Embryonic facial prominence (tissue), 1 donor: ENCODE data around the gene OR2C3.
A peak's percentile ranks its signal among the peaks of the same experiment; 100 is the strongest.
"Not testable (repeated sequence)": the region's sequence is repeated elsewhere in the genome, so short reads cannot be mapped to it uniquely, and the experiment has no call there.

Source experiments
- DNase-seq: peaks from one replicate; pipeline ENCODE4 v3.0.0-alpha.2; 2016; ENCODE audit errors: extremely low spot score

The OR2C3 gene

DNA sequence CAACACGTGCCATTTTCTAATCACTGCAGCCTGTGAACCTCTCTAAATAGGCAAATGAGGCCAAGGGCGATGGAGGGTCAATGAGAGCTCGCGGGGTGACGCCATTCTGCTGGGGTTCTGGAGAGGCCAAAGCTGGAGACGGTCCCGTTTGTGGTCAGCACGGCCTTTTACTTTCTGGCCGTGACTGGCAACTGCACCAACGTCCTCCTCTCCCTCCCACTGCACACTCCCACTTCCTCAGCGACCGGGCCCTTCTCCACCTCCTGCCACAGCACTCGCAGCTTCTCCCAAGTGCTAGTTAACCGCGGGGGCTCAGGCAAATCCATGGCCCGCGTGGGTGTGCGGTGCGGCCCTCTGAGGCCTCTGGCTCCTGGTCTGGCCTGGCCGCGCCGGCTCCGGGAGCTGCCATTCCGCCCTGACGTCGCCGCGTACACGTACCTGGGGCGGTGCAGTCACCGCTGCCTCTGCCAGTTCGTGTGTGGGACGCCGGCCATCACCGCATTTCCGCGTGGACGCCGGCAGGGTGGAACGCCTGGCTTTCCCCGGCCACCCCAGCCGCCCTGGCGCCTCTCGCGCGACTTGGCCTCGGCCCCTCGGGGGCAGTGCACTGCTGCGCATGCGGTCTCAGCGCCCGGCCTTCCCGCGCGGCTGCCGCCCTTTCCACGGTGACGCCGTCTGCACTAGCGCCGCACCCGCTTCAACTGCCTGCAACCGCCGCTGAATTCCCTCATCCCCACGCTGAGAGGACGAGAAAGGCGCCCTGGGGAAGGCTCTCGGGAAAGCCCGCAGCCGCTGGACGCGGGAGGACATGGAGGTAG, 18.2 kb downstream of the OR2C3 start:
- DNase-seq, result no peak

DNA sequence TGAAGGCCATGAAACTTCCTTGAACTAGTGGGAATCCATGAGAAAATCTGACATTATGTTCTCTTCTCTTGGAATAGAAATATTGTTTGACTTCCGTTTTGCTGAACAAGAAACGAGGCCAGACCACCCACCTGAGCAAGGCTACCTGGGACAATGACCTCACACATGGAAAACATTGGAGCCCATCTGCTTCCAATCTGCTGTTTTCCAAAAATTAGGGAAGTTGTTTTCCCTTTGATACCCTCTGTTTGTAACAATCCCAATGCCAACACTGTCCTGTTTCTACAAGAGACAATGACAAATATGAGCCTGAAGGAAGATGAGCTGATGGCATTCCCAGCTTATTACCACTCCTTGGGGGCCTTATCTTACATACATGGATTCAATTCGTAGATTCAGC, 29.4 kb downstream of the OR2C3 start:
- no peak for DNase-seq

DNA sequence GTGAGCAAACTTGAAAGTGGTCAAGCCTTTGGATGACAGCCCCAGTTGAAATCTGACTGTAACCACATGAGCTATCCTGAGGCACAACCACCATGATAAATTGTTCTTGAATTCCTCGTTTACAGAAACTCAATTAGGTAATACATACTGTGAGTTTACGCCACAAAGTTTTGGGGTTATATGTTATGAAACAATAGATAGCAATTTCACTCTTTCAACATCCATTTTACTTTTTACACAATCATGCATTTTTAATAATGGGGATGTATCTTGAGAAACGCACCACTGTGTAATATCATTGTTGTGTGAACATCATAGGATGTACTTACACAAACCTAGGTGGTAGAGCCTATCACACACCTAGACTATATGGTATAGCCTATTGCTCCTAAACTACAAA, 35.4 kb downstream of the OR2C3 start:
- no peak for DNase-seq

DNA sequence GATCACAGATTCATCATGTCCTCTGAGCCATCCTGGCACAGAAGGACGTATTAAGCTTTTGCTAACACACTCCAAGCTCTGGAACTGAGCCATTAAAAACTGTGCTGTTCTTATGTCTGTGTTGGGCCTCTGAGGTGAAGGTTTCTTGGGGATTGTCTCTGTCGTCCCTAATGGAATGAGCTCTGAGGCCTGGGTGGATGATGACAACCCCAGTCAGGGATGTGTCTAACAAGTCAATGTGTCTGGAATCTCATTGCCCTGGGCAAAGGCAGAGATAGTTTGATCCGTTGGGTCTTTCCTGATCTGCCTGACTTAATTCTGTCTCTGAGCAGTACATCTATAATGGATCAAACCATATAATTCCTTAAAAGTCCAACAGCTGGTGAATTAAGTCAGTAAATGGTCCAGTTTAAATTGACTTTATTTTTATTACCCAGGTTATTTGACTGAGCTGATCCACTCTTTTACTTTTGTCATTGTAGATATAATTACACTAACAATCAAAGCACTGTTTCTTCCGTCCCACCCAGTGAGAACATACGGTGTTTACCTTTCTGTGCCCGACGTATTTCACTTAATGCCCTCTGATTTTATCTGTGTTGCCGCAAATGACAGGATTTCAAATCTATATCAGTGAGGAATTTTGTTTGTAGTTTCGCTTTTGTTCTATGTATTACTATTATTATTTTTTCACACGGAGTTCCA, 39.5 kb downstream of the OR2C3 start:
- DNase-seq, result no peak

DNA sequence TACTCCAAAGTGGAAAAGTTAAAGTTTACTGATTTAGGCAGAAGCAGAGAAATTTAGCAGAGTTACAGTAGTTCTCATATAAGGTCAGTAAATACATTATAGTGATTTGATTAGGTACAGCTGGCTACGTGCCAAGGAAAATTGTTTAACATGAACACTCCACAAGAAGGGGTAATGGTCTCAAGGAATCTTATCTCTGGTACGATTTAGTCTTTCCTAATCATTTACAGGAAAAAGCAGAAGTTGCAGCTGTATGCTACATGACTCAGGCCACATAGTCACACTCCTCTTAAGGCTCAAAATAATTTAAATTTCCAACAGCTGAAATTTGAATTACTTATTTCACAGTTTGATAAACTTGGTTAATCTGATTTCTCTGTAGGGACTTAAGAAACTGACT, 41.5 kb downstream of the OR2C3 start:
- no peak for DNase-seq

DNA sequence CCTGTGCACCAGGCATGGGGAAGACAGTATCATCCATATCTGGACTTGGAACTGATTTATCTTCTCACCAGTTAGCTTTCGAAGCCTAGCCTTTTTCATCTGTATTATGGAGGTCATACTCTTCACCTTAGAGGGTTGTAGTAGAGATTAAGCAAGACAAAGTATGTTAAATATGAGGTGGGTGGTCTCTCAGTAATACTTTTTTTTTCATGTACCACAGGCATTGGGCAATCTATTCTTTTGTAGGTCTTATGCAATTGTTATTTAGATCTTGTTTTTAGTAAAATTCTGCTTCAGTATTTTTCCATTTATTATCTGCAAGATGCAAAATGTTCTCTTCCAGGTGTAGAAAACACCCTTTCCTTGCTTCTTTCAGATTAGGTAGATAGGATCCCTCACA, 43.1 kb downstream of the OR2C3 start:
- DNase-seq, result no peak

DNA sequence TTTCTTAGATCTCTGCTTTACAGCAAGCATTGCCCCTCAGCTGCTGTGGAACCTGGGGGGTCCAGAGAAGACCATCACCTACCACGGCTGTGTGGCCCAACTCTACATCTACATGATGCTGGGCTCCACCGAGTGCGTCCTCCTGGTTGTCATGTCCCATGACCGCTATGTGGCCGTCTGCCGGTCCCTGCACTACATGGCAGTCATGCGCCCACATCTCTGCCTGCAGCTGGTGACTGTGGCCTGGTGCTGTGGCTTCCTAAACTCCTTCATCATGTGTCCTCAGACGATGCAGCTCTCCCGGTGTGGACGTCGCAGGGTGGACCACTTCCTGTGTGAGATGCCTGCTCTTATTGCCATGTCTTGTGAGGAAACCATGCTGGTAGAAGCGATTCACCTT, 44.9 kb downstream of the OR2C3 start:
- no peak for DNase-seq

DNA sequence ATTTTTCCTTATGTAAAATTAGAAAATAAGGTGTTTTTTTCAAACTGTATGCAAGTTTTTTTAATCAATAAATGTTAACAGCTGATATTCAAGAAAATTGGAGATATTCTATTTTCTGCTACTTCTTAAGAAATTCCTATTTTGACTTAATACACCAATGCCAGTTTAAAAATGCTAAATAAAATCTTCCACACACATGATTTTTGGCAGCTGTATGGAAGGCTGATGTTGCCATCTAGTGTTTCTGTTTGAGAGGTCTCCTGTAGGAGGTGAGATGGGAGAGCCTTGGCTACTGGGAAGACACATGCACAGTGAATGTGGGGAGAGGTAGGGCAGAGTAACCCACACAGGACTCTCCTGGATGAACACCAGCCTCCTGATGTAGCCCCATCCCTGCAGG, 49.2 kb downstream of the OR2C3 start:
- DNase-seq, result peak; percentile 12

DNA sequence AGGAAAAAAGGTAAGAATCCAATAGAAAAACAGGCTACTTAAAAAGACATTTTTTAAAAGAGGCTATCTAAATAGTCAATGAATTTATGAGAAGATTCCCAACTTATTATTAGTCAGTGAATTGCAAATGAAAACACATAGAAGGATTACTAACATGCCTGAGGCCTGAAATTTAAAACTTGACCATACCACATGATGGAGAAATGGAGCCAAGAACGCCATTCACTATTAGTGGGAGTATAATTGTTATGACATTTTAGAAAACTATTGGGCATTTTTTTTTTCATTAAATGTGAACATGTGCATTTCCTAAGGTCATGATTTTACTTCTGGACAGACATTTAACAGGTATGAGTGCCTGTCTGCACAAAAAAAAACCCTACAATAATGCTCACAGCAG, 53.5 kb downstream of the OR2C3 start:
- DNase-seq, result no peak

DNA sequence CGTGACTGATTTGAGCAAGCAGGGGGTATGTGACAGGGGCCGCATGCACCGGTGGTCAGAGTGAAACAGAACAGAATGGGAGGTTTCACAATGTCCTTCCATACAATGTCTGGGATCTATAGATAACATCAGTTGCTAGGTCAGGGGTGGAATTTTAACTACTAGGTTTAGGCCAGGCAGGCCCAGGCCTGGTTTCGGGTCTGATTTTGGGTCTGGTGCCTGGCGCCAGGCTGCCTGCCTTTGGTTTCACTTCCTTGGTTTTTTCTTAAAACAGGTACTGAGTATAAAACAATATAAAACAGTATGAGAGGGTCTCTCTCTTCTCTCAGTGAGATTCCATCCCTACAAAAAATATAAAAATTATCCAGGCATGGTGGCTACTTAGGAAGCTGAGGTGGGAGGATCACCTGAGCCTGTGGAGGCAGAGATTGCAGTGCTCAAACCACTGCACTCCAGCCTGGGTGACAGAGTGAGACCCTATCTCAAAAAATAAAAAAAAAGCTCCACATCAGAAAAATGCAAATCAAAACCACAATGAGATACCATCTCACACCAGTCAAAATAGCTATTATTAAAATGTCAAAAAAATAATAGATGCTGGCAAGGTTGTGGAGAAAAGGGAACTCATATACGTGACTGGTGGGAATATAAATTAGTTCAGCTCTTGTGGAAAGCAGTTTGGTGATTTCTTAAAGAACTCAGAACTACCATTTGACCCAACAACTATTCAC, 59.7 kb downstream of the OR2C3 start:
- not testable (repeated sequence) for DNase-seq

DNA sequence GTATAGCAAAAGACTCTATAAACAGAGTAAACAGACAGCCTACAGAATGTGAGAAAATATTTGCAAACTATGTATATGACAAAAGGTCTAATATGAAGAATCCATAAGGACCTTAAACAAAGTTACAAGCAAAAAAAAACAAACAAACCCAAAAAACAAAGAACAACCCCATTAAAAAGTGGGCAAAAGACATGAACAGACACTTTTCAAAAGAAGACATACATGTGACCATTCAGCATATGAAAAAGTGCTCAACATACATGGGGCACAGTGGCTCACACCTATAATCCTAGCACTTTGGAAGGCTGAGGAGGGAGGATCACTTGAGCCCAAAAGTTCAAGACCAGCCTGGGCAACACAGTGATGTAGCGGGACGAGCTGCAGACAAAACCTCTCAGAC, 60.4 kb downstream of the OR2C3 start:
- no peak for DNase-seq
